ENCODE data around the gene CLEC6A.

The CLEC6A gene

DNA sequence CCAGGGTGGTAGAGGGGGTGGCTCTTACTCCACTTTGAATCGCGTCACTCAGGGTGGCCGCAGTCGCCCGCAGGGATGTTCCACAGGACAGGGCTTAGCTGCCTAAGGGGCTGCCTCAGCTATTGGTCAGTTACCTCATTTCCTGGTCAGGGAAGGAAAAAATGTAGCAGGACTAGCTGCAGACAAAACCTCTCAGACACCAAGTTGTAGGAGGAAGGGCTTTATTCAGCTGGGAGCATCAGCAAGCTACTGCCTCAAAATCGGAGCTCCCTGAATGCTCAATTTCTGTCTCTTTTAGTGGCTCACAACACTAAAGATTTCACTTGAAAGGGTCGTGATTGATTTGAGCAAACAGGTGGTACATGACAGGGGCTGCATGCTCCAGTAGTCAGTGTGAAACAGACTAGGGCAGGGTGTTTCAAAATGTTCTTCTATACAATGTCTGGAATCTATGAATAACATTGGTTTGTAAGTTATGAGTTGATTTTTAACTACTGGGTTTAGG is 6.4 kb upstream of the CLEC6A start:
- Histone ChIP-seq H3K4me3 (no peak overlapping the region), H3K9me3 (no peaks in the 10 kb centered on the region), H3K36me3 (no peaks in the 10 kb centered on the region), H3K4me1 (no peaks in the 10 kb centered on the region), H3K27me3 (no peaks in the 10 kb centered on the region), H3K27ac (no peak overlapping the region)
- DNase-seq = no peak
- TF ChIP-seq CTCF (IDR thresholded peaks at IDR 0.05) = no peak
- intact Hi-C loops (cut with DNase I; ENCODE audit: low total_unique reads) = no loop called here

DNA sequence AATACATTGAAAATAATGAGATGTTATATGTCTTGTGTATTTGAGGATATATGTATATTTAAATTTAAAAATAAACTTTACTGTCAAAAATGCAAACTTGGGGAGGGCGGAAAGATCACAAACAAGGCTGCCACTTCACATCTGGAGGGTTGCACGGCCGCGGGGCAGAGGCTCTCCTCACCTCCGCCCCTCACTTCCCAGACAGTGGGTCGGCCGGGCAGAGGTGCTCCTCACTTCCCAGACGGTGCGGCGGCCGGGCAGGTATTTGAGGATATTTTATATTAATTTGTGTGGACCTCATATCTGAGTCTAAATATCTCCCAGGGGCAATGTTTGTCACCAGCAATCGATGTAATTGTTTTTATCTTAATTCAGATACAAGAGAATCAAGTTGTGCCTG is 3.7 kb upstream of the CLEC6A start:
- DNase-seq = no peak
- Histone ChIP-seq H3K4me1 (no peaks in the 10 kb centered on the region), H3K9me3 (no peaks in the 10 kb centered on the region), H3K27ac (no peak overlapping the region), H3K36me3 (no peaks in the 10 kb centered on the region), H3K27me3 (no peaks in the 10 kb centered on the region), H3K4me3 (no peak overlapping the region)
- intact Hi-C loops (cut with DNase I; ENCODE audit: low total_unique reads) = no loop called here
- no peak for TF ChIP-seq CTCF (IDR thresholded peaks at IDR 0.05)

- intact Hi-C loops (cut with DNase I; ENCODE audit: low total_unique reads) = no loop called here
- H3K9me3 ChIP-seq = no peaks in the 10 kb centered on the region
- H3K27me3 ChIP-seq = no peaks in the 10 kb centered on the region
- no peak overlapping the region for H3K27ac ChIP-seq
- no peaks in the 10 kb centered on the region for H3K36me3 ChIP-seq
- no peak for DNase-seq
- no peak for TF ChIP-seq CTCF (IDR thresholded peaks at IDR 0.05)
- no peaks in the 10 kb centered on the region for H3K4me1 ChIP-seq
- no peak overlapping the region for H3K4me3 ChIP-seq
These were observed 2.7 kb upstream of the CLEC6A start for GRCh38 chr12:8453021-8453513.

DNA sequence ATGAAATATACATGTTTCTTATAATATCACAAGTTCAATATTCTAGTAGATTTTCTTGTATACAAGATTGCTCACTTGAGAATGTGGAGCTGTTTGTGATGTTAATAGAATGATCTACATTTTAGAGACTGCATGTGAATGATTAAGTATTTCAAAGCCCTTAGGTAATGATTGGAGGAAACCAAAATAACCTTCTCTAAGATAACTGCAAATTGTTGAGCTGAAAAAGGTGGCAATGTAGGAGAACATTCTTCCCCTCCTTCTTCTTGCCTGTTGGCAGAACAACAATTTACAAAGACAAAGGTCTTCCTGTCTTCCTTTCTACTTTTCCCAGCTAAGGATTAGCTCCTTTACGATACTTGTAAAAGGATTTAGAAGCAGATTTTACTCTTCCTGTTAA is 2.0 kb upstream of the CLEC6A start:
- intact Hi-C loops (cut with DNase I; ENCODE audit: low total_unique reads) = no loop called here
- H3K4me1 ChIP-seq = no peaks in the 10 kb centered on the region
- no peak for TF ChIP-seq CTCF (IDR thresholded peaks at IDR 0.05)
- DNase-seq = no peak
- H3K4me3 ChIP-seq = no peak overlapping the region
- no peak overlapping the region for H3K27ac ChIP-seq
- H3K36me3 ChIP-seq = no peaks in the 10 kb centered on the region
- no peaks in the 10 kb centered on the region for H3K27me3 ChIP-seq
- no peaks in the 10 kb centered on the region for H3K9me3 ChIP-seq

GRCh38 chr12:8455271-8455670 is 491 bp upstream of the CLEC6A start:
- intact Hi-C loops (cut with DNase I; ENCODE audit: low total_unique reads) = no loop called here
- TF ChIP-seq CTCF (IDR thresholded peaks at IDR 0.05) = no peak
- Histone ChIP-seq H3K4me3 (no peak overlapping the region), H3K9me3 (no peaks in the 10 kb centered on the region), H3K4me1 (no peaks in the 10 kb centered on the region), H3K36me3 (no peaks in the 10 kb centered on the region), H3K27me3 (no peaks in the 10 kb centered on the region), H3K27ac (no peak overlapping the region)
- no peak for DNase-seq

DNA sequence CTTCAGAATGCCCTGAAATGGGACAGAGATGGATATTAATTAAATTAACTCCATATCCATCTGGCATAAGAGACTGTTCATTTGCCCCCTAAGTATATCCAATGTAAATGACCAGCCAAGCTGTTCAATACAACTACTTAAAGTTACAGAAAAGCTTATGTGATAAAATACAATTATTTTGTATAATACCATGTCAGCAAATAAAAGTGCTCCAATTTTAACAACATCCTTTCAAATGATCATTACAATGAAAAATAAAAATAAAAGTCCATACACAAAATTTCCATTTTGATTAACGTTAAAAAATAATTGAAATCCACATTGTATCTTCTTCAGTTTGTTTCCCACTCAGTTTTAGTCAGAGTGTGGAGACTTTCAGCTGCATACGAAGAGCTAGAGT is 5.7 kb downstream of the CLEC6A start:
- Histone ChIP-seq H3K4me3 (no peak overlapping the region), H3K36me3 (no peaks in the 10 kb centered on the region), H3K9me3 (no peaks in the 10 kb centered on the region), H3K27ac (no peak overlapping the region), H3K4me1 (no peaks in the 10 kb centered on the region), H3K27me3 (no peaks in the 10 kb centered on the region)
- no peak for TF ChIP-seq CTCF (IDR thresholded peaks at IDR 0.05)
- intact Hi-C loops (cut with DNase I; ENCODE audit: low total_unique reads) = no loop called here
- no peak for DNase-seq

Data from tibial artery (tissue), 4 donors.